HEK293T (cell line): ENCODE measurements around the gene OSBPL3.

Experiments used
- CTCF ChIA-PET: fragments of 350-600 bp; formaldehyde crosslinking; extraction: SDS; loops from one replicate; lab custom pipeline; 2021; ENCODE audit warnings: antibody characterized with exemption, inconsistent platforms; lab: Yijun Ruan, JAX
- POLR2A ChIA-PET: fragments of 350-600 bp; formaldehyde crosslinking; extraction: SDS; loops from one replicate; lab custom pipeline; 2020; ENCODE audit warnings: antibody characterized with exemption, inconsistent platforms; lab: Yijun Ruan, JAX
- DNase-seq: peaks from one replicate; pipeline ENCODE4 v3.0.0; 2012; ENCODE audit warnings: mixed read lengths; ENCODE audit errors: extremely low spot score
- ARNT ChIP-seq: fragments of 450-650 bp; IDR thresholded peaks from 2 replicates; pipeline ENCODE4 v1.6.1; 2017; ENCODE audit warnings: mild to moderate bottlenecking
- BHLHE40 ChIP-seq: fragments of 450-650 bp; IDR thresholded peaks from 2 replicates; pipeline ENCODE4 v1.6.1; 2016; ENCODE audit warnings: mild to moderate bottlenecking, moderate library complexity, borderline replicate concordance
- CTBP1 ChIP-seq: fragments of 450-650 bp; IDR thresholded peaks from 2 replicates; pipeline ENCODE4 v1.6.1; 2016; ENCODE audit warnings: borderline replicate concordance
- ELF4 ChIP-seq: fragments of 450-650 bp; IDR thresholded peaks from 2 replicates; pipeline ENCODE4 v1.6.1; 2017; ENCODE audit warnings: antibody characterized with exemption
- FOXA1 ChIP-seq: fragments of 450-650 bp; IDR thresholded peaks from 2 replicates; pipeline ENCODE4 v1.6.1; 2016; ENCODE audit warnings: mild to moderate bottlenecking
- FOXK2 ChIP-seq: fragments of 450-650 bp; IDR thresholded peaks from 2 replicates; pipeline ENCODE4 v1.6.1; 2016; ENCODE audit warnings: mild to moderate bottlenecking
- FOXM1 ChIP-seq: fragments of 450-650 bp; IDR thresholded peaks from 2 replicates; pipeline ENCODE4 v1.6.1; 2017; ENCODE audit warnings: mild to moderate bottlenecking, borderline replicate concordance
- HDGF ChIP-seq: fragments of 450-650 bp; IDR thresholded peaks from 2 replicates; pipeline ENCODE4 v1.6.1; 2017; ENCODE audit warnings: antibody characterized with exemption, borderline replicate concordance
- L3MBTL2 ChIP-seq: fragments of 450-650 bp; conservative IDR thresholded peaks from 2 replicates; pipeline ENCODE4 v1.6.1; 2016; ENCODE audit warnings: mild to moderate bottlenecking
- LEF1 ChIP-seq: fragments of 450-650 bp; IDR thresholded peaks from 2 replicates; pipeline ENCODE4 v1.6.1; 2017; ENCODE audit warnings: mild to moderate bottlenecking, borderline replicate concordance
- NFRKB ChIP-seq: fragments of 450-650 bp; IDR thresholded peaks from 2 replicates; pipeline ENCODE4 v1.6.1; 2016; ENCODE audit warnings: mild to moderate bottlenecking, moderate library complexity
- PKNOX1 ChIP-seq: fragments of 450-650 bp; IDR thresholded peaks from 2 replicates; pipeline ENCODE4 v1.6.1; 2016
- SP1 ChIP-seq: fragments of 450-650 bp; IDR thresholded peaks from 2 replicates; pipeline ENCODE4 v1.6.1; 2017
- SUZ12 ChIP-seq: fragments of 450-650 bp; IDR thresholded peaks from 2 replicates; pipeline ENCODE4 v1.6.1; 2016; ENCODE audit warnings: mild to moderate bottlenecking
- TARDBP ChIP-seq: fragments of 450-650 bp; IDR thresholded peaks from 2 replicates; pipeline ENCODE4 v1.6.1; 2016
- ZNF384 ChIP-seq: fragments of 450-650 bp; IDR thresholded peaks from 2 replicates; pipeline ENCODE4 v1.6.1; 2016

The OSBPL3 gene

DNA sequence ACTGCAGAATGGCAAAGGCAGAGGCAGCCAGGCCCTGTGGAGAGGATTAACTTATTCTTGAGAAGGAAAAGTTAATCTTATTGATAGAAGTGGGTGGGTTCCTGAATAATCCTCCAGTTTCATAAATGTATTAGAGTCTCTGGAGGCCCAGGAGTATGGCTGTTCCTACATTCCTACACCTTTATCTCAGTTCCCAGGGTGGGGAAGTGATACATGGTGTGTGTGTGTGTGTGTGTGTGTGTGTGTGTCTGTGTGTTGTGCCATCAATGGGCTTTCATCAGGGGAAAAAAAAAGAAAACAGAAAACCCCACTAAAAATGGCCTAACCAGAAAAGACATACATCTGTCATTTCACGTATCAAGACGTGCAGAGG, 200.7 kb downstream of the OSBPL3 start:
- ChIA-PET POLR2A (no interaction called here), CTCF (no interaction called here)
- no peak for DNase-seq
- TF ChIP-seq NFRKB (no peak), SUZ12 (no peak), FOXK2 (no peak), BHLHE40 (no peak), CTBP1 (no peak), FOXM1 (no peak), ZNF384 (no peak), ELF4 (no peak), TARDBP (no peak), L3MBTL2 (no peak), HDGF (no peak), ARNT (no peak)

DNA sequence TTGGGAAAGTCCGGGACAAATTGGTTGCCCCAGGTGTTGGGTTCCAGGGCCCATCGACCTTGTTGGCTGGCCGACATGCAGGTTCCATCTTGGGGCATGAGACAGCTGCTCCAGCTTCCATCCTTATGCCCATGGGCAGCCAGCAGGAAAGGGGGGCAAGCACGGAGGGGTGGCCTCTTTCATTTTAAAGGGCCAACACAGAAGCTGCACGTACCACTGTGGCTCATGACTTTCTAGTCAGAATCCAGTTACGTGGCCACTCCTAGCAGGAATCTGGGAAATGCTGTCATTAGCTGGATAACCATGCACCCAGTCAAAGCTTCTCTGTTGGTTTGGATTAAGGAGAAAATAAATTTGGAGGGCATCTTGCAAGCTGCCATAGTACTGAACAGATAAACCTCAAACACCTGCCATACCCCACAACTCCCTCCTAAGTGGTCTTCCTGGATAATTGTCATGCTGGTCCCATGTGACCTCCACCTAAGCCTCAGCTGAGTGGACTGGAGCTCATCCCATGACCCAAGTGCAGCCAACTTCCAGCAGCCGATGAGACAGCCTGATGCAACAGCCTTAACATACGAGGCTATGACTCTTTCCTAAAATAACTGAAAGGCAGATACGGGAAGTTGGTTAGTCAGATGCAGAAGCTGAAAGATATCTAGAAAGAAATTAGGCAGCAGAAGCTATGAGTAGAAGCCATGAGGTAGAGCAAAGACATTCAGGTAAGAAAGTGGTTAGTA, 201.3 kb downstream of the OSBPL3 start:
- TF ChIP-seq FOXA1, result no peak
- no peak for TF ChIP-seq ELF4
- TF ChIP-seq SP1, result no peak
- TF ChIP-seq HDGF, result no peak
- no peak for TF ChIP-seq TARDBP
- TF ChIP-seq PKNOX1, result no peak
- DNase-seq, result no peak
- POLR2A ChIA-PET, result no interaction called here
- CTCF ChIA-PET, result interaction anchor here (0.6 to 1.1 kb wide), 2 partner anchors 34 to 41 kb away, joined by 3 read pairs; no protein-coding TSS in a partner anchor

GRCh38 chr7:24777806-24778205, 202.2 kb downstream of the OSBPL3 start:
- TF ChIP-seq ELF4 (no peak), HDGF (no peak), CTBP1 (no peak), NFRKB (no peak), SUZ12 (no peak), ZNF384 (no peak), L3MBTL2 (no peak), FOXM1 (no peak), LEF1 (no peak), TARDBP (no peak), BHLHE40 (no peak), FOXK2 (no peak), FOXA1 (no peak), PKNOX1 (no peak), SP1 (no peak), ARNT (no peak)
- ChIA-PET CTCF (interaction anchor here (0.6 to 1.1 kb wide), 2 partner anchors 34 to 42 kb away, joined by 3 read pairs; no protein-coding TSS in a partner anchor), POLR2A (no interaction called here)
- DNase-seq, result no peak

- ChIA-PET CTCF (no interaction called here), POLR2A (no interaction called here)
- no peak for DNase-seq
- TF ChIP-seq LEF1 (no peak), BHLHE40 (no peak)
Measured at GRCh38 chr7:24773646-24774045, 206.3 kb downstream of the OSBPL3 start.

- no peak for TF ChIP-seq SUZ12
- TF ChIP-seq CTBP1, result no peak
- TF ChIP-seq ZNF384, result no peak
- TF ChIP-seq FOXM1, result no peak
- TF ChIP-seq LEF1, result no peak
- TF ChIP-seq BHLHE40, result no peak
- no peak for TF ChIP-seq SP1
- TF ChIP-seq ARNT, result no peak
- TF ChIP-seq FOXK2, result no peak
- no peak for TF ChIP-seq HDGF
- TF ChIP-seq PKNOX1, result no peak
- no peak for TF ChIP-seq ELF4
- TF ChIP-seq L3MBTL2, result no peak
- ChIA-PET CTCF (no interaction called here), POLR2A (no interaction called here)
- DNase-seq, result no peak
Measured at GRCh38 chr7:24769851-24770250, 210.1 kb downstream of the OSBPL3 start.

DNA sequence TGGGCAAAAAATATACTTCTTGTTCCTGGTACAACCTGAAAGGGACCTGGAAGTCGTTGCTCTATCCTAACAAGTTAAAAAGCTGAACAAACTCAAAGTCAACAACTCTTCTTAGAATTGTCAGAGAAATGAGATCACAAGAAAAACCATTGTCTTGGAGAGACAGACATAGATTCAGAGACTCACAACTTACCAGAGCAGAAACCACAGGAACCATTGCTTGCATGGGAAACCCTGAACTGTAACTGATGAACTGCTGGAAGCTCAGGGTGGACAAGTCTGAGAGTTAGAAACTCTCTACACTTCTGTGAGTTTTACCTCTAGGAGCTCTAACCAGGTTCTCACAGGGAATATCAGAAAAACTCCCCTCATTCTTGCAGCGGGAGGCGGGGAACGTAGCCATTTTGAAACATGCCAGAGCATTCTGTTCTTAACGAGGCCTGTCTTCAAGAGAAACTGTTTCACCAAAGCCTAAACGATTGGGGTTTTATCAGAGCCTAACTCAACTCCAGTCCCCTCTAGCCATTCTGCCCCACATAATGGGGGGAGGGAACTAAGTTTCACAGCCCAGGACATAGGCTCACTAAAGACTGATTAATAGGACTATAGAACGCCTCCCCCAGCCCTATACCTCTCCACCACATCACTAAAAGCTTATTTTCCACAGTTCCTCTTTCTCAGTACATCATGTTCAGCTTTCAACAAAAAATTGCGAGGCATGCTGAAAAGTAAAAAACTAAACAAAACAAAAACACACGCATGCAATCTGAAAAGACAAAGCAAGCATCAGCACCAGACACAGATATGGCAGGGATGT, 210.8 kb downstream of the OSBPL3 start:
- ChIA-PET POLR2A (no interaction called here), CTCF (no interaction called here)
- no peak for DNase-seq
- no peak for TF ChIP-seq ZNF384
- no peak for TF ChIP-seq HDGF
- no peak for TF ChIP-seq FOXM1
- no peak for TF ChIP-seq NFRKB
- no peak for TF ChIP-seq FOXK2
- no peak for TF ChIP-seq FOXA1
- TF ChIP-seq BHLHE40, result no peak
- no peak for TF ChIP-seq TARDBP
- TF ChIP-seq PKNOX1, result no peak
- no peak for TF ChIP-seq CTBP1
- no peak for TF ChIP-seq ARNT
- TF ChIP-seq LEF1, result no peak
- no peak for TF ChIP-seq L3MBTL2
- TF ChIP-seq ELF4, result no peak
- TF ChIP-seq SP1, result no peak
- no peak for TF ChIP-seq SUZ12
